Stimulated activated CD8-positive, alpha-beta memory T cell treated with anti-CD3 and anti-CD28 coated beads, Interleukin-15, amount 100 ng/mL, for 1 hour (primary cell): ENCODE measurements around the gene PSMB2.
"Not testable (repeated sequence)": the region's sequence is repeated elsewhere in the genome, so short reads cannot be mapped to it uniquely, and the experiment has no call there.

Experiments
- DNase-seq: peaks from one replicate; pipeline ENCODE4 v3.0.0-alpha.2; 2020; ENCODE audit warnings: low read depth

PSMB2 gene

GRCh38 chr1:35641233-35641866 lies at the start of gene PSMB2:
PSMB2 (minus strand) TSS chr1:35641526; CDS start chr1:35641432, 94 bp downstream.
- DNase-seq: peak; percentile 95

DNA sequence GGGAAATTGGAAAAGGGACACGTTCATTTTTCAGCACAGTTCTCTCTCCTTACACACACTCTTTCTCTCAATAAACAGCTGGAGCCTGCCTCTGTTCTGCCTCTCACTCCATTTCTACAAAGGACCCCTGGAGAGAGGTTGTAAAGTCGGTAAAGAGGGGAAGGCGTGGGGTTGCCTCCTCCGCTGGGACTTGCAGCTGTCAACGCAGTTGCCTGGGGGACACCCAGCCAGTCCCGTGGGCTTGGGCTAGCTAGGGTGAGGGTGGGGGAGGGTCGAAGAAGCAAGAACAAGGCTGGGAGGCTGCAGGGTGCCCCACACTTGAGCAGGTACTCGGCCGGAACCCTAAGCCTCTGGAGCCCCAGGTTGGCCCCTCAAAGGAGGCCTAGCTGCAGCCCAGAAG lies 49.8 kb upstream of the PSMB2 start:
- DNase-seq: no peak

GRCh38 chr1:35690103-35690502 lies 48.8 kb upstream of the PSMB2 start:
- DNase-seq: not testable (repeated sequence)

GRCh38 chr1:35688161-35688560 lies 46.8 kb upstream of the PSMB2 start:
- no peak for DNase-seq

GRCh38 chr1:35683012-35683411 lies 41.7 kb upstream of the PSMB2 start:
- DNase-seq: no peak

DNA sequence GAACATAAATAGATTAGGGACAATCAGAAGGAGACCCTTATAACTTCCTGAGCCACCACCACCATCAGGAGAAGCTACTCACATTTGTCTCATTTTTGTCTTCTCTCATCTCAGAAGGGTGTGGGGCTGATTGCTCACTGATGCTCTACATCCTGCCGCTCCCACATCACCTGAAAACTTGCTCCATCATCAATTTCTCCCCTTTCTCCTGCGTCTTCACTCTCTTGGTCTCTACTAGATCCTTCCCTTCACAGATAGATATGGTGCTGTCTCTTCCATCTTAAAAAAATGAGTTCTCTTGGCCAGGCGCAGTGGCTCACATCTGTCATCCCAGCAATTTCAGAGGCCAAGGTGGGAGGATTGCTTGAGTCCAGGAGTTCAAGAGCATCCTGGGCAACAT lies 38.9 kb upstream of the PSMB2 start:
- DNase-seq: no peak

- no peak for DNase-seq
Measured at GRCh38 chr1:35675773-35676172, 34.4 kb upstream of the PSMB2 start.

- DNase-seq: no peak
Measured at GRCh38 chr1:35674111-35674510, 32.8 kb upstream of the PSMB2 start.

DNA sequence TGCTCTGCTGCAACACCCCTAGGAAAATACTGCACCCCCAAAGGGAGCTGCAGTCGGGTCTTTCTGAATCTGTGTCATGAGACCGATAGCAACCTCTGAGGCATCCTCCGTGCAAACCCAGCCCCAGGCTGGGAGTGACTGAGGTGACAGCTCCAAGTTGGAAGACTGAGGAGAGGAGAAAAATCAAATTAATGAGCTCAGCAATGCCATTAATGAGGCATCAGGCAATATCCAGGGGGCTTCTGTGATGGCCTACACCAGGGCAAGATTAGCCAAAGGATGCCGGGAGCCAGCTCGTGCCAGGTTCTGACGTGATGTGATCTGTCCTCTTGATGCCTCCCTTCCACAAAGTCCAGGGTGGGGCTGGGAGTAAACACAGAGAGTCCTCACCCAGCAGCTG lies 30.8 kb upstream of the PSMB2 start:
- DNase-seq: no peak

- no peak for DNase-seq
Measured at GRCh38 chr1:35668506-35668905, 27.2 kb upstream of the PSMB2 start.

DNA sequence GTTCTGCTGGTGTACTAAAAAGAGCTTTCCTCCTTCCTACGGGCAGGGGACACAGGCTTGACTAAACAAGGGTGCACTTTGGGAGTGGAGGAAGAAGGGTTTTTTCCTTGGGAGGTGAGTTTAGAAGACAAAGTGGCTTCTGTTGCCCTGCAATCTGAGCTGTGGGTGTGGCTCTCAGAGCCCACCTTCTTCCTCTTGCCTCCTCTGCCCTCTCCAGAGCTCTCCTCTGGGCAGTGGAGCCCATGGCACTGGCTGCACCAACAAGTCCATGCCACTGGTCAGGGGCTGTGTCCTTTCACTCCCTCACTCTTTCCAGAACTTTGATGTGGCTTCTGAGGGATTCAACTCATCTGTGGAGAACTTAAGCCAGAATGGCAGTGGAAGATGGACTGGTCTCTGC lies 25.6 kb upstream of the PSMB2 start:
- no peak for DNase-seq

GRCh38 chr1:35666216-35666615 lies 24.9 kb upstream of the PSMB2 start:
- DNase-seq: no peak

DNA sequence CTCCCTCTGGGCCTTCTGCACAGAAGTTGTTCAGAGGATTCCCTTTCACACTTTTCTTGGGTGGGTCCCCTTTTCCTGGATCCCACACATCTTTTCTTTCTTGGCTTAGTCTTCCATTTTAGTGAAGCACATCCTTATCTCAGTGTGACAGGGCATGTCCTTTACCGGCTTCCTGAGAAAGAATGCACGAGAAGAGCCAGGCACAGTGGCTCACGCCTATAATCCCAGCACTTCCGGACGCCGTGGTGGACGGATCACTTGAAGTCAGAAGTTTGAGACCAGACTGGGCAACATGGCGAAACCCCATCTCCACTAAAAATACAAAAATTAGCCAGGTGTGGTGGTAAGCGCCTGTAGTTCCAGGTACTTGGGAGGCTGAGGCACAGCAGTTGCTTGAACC lies 22.1 kb upstream of the PSMB2 start:
- no peak for DNase-seq

GRCh38 chr1:35661474-35661795 lies 20.1 kb upstream of the PSMB2 start:
- no peak for DNase-seq

- no peak for DNase-seq
Measured at GRCh38 chr1:35660581-35661473, 19.5 kb upstream of the PSMB2 start.

DNA sequence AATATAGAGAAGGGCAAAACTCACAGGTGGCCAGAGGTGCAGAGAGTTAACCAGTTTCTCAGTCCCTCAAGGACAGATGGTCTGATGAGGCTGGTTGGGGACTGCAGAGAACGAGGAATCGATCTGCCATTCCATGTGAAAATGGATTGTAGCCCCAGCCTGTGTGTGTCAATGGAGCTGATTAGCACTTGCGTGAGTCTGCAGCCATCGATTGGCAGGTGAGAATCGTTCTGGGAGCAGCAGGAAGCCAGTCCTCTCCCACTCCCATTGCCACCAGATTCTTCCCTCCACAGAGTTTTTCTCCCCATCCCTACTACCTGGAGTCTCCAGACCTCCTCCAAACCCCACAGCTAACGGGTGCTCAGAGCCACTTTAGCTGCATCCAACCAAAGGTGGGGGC lies 18.3 kb upstream of the PSMB2 start:
- DNase-seq: no peak

DNA sequence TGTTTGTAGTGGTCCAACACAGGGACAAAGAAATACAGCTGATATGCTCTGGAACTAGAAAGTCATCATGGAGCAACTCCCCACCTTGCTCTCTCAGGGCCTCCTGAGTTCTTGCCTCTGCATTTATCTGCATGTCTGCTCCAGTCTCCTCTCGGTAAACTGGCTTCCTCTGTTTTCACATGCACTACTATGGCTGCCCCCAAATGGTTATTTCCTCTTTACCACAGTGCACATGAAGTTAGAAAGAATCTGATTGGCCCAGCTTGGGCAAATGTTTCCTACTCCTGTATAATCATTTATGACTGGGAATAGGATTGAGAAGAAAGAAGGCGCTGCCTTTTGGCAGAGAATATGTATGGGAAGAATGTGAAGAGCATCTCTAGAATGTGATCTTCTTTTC lies 16.5 kb upstream of the PSMB2 start:
- DNase-seq: no peak

- no peak for DNase-seq
Measured at GRCh38 chr1:35656863-35657232, 15.5 kb upstream of the PSMB2 start.

DNA sequence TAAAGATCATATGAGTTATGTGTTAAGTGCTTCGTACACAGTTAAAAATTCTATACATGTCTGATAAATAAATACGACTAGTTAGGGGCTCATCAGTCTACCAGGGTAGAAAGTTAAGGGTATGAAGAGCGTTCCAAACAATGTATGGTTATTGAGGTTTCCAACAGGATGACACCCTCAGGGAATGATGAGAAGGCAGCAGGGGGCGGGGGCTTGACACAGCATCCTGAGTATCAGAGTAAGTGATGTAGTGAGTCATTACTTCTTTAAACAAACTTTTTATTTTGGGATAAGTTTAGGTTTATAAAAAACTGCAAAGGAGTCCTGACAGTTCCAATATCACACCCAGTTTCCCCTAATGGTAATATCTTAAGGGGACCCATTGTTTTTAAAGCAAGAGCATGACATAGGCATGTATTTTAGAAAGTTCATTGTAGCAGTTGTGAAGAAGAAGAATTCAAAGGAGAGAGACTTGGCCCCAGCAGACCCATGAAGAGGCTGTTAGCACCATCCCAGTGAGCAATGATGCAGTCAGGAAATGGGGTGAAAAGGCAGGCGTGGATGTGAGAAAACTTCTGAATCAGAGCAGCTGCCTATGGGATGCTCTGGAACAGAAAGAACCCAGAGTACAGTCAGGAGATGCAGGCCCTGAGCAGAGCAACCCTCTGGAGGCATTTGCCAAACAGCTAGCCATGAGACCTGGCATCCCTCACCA lies 15.0 kb upstream of the PSMB2 start:
- DNase-seq: no peak

GRCh38 chr1:35655196-35655595 lies 13.9 kb upstream of the PSMB2 start:
- DNase-seq: no peak

DNA sequence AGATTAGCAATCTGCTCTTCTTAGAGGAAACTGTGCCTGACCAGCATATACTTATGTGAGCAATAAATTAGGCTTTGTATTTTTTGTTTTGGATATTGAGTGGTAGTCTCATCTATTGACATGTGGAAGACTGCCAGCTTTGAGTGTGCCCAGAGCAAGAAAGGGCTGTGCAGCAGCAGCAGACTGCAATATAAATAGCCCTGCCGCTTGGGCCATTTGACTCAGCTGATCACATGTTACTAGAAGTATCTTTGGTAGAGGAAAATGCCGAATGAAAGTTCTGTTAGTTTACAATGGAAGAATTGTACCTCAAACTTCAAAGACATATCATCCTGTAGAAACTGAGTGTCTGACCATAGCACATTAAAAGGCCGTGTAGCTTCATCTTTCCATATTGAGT lies 9.1 kb upstream of the PSMB2 start:
- DNase-seq: no peak

DNA sequence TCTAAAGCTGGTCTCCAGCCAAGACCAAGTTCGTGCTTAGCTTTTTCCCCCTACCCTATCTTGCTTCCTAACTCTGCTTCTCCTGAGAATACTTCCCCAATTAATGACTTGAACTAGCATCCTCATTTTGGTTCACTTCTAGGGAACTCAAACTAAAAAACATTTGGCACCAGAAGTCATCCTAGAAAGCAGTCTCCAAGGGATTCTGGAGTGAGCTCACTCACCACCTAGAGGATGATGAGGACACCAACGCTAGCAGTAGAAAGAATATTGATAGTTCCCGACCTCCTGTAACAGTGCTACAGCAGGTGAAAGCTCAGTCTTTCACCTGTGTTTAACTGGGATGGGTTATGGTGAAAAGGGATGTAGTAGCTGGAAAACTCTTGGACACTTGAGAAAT lies 4.7 kb upstream of the PSMB2 start:
- no peak for DNase-seq

DNA sequence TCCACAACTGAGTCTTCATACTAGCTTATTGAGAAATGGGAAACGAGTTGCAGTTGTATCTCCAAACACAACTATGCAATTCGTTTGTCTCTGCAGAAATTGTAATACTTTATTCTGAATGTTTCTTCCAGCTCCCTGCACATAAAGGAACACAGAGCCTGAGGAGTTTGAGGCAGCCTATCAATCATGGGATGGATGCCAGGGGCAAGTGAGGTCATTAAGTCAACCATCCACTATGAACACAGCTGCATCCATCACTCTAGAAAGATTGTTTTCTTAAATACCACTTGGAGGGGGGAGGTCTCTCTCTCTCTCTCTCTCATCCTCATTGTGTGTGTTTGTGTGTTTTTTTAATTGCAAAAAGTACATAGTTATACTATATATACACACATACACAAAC lies 2.9 kb upstream of the PSMB2 start:
- no peak for DNase-seq
